Activated T-helper 9 cell treated with anti-CD3 and anti-CD28 coated beads, Interleukin-2, amount 50 U/mL, for 16 hours (primary cell): ENCODE measurements around the gene PLEKHM2.

Experiments
- DNase-seq: peaks from one replicate; pipeline ENCODE4 v3.0.0-alpha.2; 2020; ENCODE audit warnings: low read depth

The PLEKHM2 gene

GRCh38 chr1:15738416-15739113 lies 54.4 kb downstream of the PLEKHM2 start:
- no peak for DNase-seq

- no peak for DNase-seq
Measured at GRCh38 chr1:15739259-15739658, 55.1 kb downstream of the PLEKHM2 start.

GRCh38 chr1:15739745-15740144 lies 55.6 kb downstream of the PLEKHM2 start:
- DNase-seq = no peak

- peak; percentile 37 for DNase-seq
Measured at GRCh38 chr1:15740924-15741850, 57.1 kb downstream of the PLEKHM2 start.

GRCh38 chr1:15742339-15742801 lies 58.2 kb downstream of the PLEKHM2 start, which contains the start of gene TMEM82:
Gene TMEM82, plus strand, starts transcription at chr1:15742499. Its CDS starts 61 bp downstream, at chr1:15742560.
- no peak for DNase-seq

- DNase-seq = no peak
Measured at GRCh38 chr1:15744122-15744679, 60.1 kb downstream of the PLEKHM2 start.

- DNase-seq = no peak
Measured at GRCh38 chr1:15747378-15747777, 63.3 kb downstream of the PLEKHM2 start.

GRCh38 chr1:15748264-15748663 lies 64.1 kb downstream of the PLEKHM2 start:
- no peak for DNase-seq

GRCh38 chr1:15748690-15749398 lies 64.7 kb downstream of the PLEKHM2 start:
- DNase-seq = no peak

- no peak for DNase-seq
Measured at GRCh38 chr1:15749399-15750291, 65.5 kb downstream of the PLEKHM2 start.

GRCh38 chr1:15750924-15751323 lies 66.8 kb downstream of the PLEKHM2 start:
- DNase-seq = no peak

- DNase-seq = no peak
Measured at GRCh38 chr1:15751717-15752116, 67.6 kb downstream of the PLEKHM2 start.

GRCh38 chr1:15753776-15754175 lies 69.7 kb downstream of the PLEKHM2 start:
- no peak for DNase-seq

GRCh38 chr1:15755021-15755645 lies 71.0 kb downstream of the PLEKHM2 start:
- DNase-seq = no peak

GRCh38 chr1:15755646-15756040 lies 71.5 kb downstream of the PLEKHM2 start:
- DNase-seq = no peak

- DNase-seq = no peak
Measured at GRCh38 chr1:15756143-15757015, 72.3 kb downstream of the PLEKHM2 start.

GRCh38 chr1:15757016-15757543 lies 73.0 kb downstream of the PLEKHM2 start:
- DNase-seq = no peak

- no peak for DNase-seq
Measured at GRCh38 chr1:15757575-15758342, 73.6 kb downstream of the PLEKHM2 start.
